ENCODE results near the gene TTC34.
"Not testable (repeated sequence)": the region's sequence is repeated elsewhere in the genome, so short reads cannot be mapped to it uniquely, and the experiment has no call there.

The TTC34 gene

DNA sequence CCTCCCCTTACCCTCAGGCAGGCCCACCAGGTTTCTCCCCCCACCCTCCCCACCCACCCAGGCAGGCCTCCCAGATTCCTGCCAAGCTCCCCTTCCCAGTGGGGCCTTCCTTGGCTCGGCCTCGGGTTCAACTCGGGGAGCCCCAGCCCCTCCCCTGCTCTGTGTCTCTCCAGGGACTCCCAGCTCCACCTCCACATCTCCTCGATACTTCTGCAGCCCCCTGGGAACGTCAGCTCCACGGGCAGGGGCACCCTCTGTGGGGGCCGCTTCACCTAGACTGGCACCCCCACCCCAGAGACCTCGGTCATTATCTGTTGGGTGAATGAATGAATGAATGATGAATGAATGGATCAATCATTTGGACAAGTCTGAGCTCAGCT lies 169.5 kb downstream of the TTC34 start:
- no peaks in the 10 kb centered on the region for H3K36me3 ChIP-seq (ENCODE audit: control insufficient read depth, insufficient read depth, low read length, severe bottlenecking)
- no peaks in the 10 kb centered on the region for H3K4me1 ChIP-seq (ENCODE audit: control insufficient read depth, insufficient read depth, low read length)
- no peak overlapping the region for H3K4me3 ChIP-seq (ENCODE audit: low read length)
- no peak for DNase-seq (ENCODE audit: low read depth)
- no peak overlapping the region for H3K9ac ChIP-seq (ENCODE audit: low read length)
- H3K9me3 ChIP-seq (ENCODE audit: control insufficient read depth, low read length), result peaks cover 5% of the 10 kb centered on the region
- H3K27me3 ChIP-seq (replicated peaks; ENCODE audit: control insufficient read depth, insufficient read depth, low read length), result peaks cover 31% of the 10 kb centered on the region

- no peak for DNase-seq (ENCODE audit: low read depth)
- no peaks in the 10 kb centered on the region for H3K36me3 ChIP-seq (ENCODE audit: control insufficient read depth, insufficient read depth, low read length, severe bottlenecking)
- H3K27me3 ChIP-seq (replicated peaks; ENCODE audit: control insufficient read depth, insufficient read depth, low read length), result peaks cover 34% of the 10 kb centered on the region
- no peaks in the 10 kb centered on the region for H3K9me3 ChIP-seq (ENCODE audit: control insufficient read depth, low read length)
- no peaks in the 10 kb centered on the region for H3K4me1 ChIP-seq (ENCODE audit: control insufficient read depth, insufficient read depth, low read length)
- no peak overlapping the region for H3K9ac ChIP-seq (ENCODE audit: low read length)
- H3K4me3 ChIP-seq (ENCODE audit: low read length), result no peak overlapping the region
These were observed 170.1 kb downstream of the TTC34 start for GRCh38 chr1:2631136-2632050.

DNA sequence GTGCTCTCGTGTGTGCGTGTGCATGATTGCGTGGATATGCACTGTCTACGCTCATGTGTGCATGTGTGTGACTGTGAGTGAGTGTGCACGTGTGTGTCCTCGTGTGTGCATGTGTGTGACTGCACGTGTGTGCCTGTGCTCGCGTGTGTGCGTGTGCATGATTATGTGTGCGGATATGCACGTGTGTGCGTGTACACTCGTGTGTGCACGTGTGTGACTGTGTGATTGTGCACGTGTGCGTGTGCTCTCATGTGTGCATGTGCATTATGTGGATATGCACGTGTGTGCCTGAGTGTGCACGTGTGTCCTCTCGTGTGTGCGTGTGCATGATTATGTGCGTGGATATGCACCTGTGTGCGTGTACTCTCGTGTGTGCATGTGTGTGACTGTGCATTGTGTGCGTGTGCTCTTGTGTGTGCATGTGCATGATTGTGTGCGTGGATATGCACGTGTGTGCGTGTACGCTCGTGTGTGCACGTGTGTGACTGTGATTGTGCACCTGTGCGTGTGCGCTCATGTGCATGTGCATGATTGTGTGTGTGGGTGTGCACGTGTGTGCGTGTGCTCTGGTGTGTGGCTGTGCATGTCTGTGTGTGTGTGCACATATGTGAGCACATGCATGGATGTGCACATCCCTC lies 170.9 kb downstream of the TTC34 start:
- DNase-seq (ENCODE audit: low read depth), result no peak
- Histone ChIP-seq H3K27me3 (replicated peaks; ENCODE audit: control insufficient read depth, insufficient read depth, low read length) (peaks cover 34% of the 10 kb centered on the region), H3K9ac (ENCODE audit: low read length) (no peak overlapping the region), H3K4me3 (ENCODE audit: low read length) (no peak overlapping the region), H3K36me3 (ENCODE audit: control insufficient read depth, insufficient read depth, low read length, severe bottlenecking) (no peaks in the 10 kb centered on the region), H3K4me1 (ENCODE audit: control insufficient read depth, insufficient read depth, low read length) (no peaks in the 10 kb centered on the region), H3K9me3 (ENCODE audit: control insufficient read depth, low read length) (no peaks in the 10 kb centered on the region)

DNA sequence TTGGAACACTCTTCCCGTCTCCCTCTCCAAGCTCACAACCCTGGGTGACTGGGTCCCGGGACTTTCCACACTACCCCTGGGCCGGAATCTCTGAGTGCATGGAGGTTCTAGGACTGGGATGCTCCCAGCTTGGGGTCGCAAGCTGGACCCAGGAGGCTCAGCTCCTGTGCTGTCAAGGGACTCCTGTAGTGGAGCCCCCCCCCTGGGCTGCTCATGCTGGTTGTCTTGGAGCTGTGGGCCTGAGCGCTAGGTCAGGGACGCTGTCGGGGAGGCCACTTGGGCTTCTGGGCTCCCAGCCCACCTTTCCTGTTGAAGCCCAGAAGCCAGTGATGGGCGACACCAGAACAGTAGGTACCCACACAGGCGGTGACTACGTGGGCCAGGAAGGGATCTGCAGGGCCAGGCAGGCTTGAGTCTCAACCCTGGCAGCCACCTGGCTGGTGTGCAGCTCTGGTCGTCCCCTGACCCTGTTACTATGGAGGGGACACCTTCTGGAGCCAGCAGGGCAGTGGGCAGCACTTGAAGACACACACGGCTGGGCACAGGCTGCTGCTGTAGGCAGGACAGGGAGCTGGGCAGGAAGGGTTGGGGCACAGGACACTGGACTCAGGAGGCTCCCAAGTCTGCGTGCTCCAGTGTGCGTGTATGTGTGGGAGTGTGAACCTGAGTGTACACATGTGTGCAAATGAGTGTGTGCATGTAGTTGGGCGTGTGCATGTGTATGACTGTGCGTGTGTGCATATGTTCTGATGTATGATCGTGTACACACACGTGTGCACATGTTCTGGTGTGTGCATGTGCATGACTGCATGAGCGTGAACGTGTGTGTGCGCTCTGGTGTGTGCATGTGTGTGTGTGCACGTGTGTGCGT lies 171.6 kb downstream of the TTC34 start:
- no peak overlapping the region for H3K4me3 ChIP-seq (ENCODE audit: low read length)
- no peaks in the 10 kb centered on the region for H3K9me3 ChIP-seq (ENCODE audit: control insufficient read depth, low read length)
- peaks cover 40% of the 10 kb centered on the region for H3K27me3 ChIP-seq (replicated peaks; ENCODE audit: control insufficient read depth, insufficient read depth, low read length)
- H3K36me3 ChIP-seq (ENCODE audit: control insufficient read depth, insufficient read depth, low read length, severe bottlenecking), result no peaks in the 10 kb centered on the region
- H3K9ac ChIP-seq (ENCODE audit: low read length), result no peak overlapping the region
- no peak for DNase-seq (ENCODE audit: low read depth)
- no peaks in the 10 kb centered on the region for H3K4me1 ChIP-seq (ENCODE audit: control insufficient read depth, insufficient read depth, low read length)

DNA sequence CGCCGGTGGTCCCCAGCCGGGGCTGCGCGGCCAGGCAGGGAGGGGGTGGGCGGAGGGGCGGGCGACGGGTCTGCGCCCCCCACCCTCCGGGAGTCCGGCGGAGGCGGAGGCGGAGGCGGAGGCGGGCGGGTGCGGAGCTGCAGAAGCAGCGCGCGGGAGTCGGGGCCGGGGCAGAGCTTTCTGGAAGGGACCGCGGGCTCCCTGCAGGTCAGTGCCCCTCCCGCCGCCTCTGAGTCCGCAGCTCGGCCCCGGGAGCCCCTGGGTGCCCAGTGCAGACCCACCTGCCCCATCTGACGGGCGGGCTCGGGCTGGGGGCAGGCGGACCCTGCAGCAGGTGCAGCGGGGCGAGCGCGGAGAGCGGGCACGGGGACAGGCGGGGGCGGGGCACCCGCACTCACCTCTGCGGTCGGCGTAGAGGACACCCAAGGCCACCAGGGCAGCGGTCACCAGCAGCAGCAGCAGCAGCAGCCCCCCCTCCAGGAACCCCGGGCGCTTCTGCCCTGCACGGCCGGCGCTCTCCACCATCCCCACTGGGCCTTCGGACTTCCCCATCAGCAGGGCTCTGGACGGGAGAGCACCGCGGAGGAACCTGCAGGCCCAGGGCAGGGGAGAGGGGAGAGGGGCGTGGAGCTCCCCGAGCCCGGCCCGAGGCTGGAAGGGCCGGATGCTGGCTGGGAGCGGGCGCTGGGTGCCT lies 172.4 kb downstream of the TTC34 start:
- no peaks in the 10 kb centered on the region for H3K9me3 ChIP-seq (ENCODE audit: control insufficient read depth, low read length)
- H3K36me3 ChIP-seq (ENCODE audit: control insufficient read depth, insufficient read depth, low read length, severe bottlenecking), result no peaks in the 10 kb centered on the region
- H3K4me1 ChIP-seq (ENCODE audit: control insufficient read depth, insufficient read depth, low read length), result no peaks in the 10 kb centered on the region
- no peak overlapping the region for H3K4me3 ChIP-seq (ENCODE audit: low read length)
- H3K9ac ChIP-seq (ENCODE audit: low read length), result no peak overlapping the region
- peaks cover 42% of the 10 kb centered on the region for H3K27me3 ChIP-seq (replicated peaks; ENCODE audit: control insufficient read depth, insufficient read depth, low read length)
- no peak for DNase-seq (ENCODE audit: low read depth)

DNA sequence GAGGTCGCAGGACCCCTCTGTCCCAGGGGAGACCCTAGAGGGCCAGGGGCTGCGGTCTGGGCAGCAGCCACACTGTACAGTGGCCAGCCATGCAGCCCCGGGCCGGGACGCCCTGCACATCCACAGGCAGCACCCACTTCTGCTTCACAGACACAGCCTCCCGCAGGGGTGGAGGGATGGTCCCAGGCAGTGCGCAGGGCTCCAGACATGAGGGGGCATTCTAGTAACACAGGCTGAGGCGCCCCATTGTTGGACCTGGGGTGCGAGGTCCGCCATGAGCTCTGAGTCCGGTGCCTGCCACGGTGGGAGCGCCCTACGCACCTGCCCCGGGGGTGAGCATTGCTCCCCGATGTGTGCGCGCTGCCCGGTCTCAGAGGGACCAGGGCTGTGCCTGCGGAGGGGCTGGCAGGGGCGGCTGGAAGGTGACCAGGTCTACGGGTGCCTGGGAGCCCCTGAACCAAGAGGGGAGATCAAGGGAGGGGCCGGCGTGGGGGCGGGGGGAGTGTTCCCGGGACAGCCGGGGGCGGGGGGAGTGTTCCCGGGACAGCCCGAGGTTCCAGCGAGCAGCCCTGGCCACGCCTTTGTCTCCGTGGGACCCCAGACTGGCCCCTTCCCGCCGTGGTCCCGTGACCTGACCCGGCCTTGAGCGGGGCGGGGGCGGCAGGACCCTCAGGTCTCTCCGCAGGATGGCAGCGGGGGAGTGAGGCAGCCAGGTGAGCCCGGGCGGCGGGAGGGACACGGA lies 173.1 kb downstream of the TTC34 start:
- peaks cover 47% of the 10 kb centered on the region for H3K27me3 ChIP-seq (replicated peaks; ENCODE audit: control insufficient read depth, insufficient read depth, low read length)
- no peak overlapping the region for H3K4me3 ChIP-seq (ENCODE audit: low read length)
- no peak overlapping the region for H3K9ac ChIP-seq (ENCODE audit: low read length)
- H3K9me3 ChIP-seq (ENCODE audit: control insufficient read depth, low read length), result no peaks in the 10 kb centered on the region
- H3K4me1 ChIP-seq (ENCODE audit: control insufficient read depth, insufficient read depth, low read length), result no peaks in the 10 kb centered on the region
- no peak for DNase-seq (ENCODE audit: low read depth)
- H3K36me3 ChIP-seq (ENCODE audit: control insufficient read depth, insufficient read depth, low read length, severe bottlenecking), result no peaks in the 10 kb centered on the region

DNA sequence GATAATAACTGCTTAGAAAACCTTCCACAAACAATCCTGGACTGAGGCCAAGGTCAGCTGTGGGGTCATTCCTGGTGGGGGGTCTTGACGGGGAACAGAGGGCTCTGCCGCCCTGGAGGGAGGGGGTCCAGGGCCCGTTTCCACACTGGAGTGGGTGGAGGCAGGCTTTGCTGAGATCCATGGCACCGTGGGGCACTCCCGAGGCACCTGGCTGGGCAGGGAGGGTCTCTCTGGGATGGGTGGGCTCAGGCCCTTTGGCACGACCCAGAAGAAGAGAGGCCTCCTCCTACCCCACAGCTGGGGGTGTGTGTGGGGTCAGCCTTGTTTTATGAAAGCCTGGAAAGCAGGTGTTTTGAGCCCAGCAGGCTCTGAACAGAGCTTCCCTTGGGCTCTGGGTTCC lies 173.7 kb downstream of the TTC34 start:
- Histone ChIP-seq H3K4me3 (ENCODE audit: low read length) (no peak overlapping the region), H3K4me1 (ENCODE audit: control insufficient read depth, insufficient read depth, low read length) (no peaks in the 10 kb centered on the region), H3K36me3 (ENCODE audit: control insufficient read depth, insufficient read depth, low read length, severe bottlenecking) (no peaks in the 10 kb centered on the region), H3K27me3 (replicated peaks; ENCODE audit: control insufficient read depth, insufficient read depth, low read length) (peaks cover 44% of the 10 kb centered on the region), H3K9me3 (ENCODE audit: control insufficient read depth, low read length) (no peaks in the 10 kb centered on the region), H3K9ac (ENCODE audit: low read length) (no peak overlapping the region)
- no peak for DNase-seq (ENCODE audit: low read depth)

DNA sequence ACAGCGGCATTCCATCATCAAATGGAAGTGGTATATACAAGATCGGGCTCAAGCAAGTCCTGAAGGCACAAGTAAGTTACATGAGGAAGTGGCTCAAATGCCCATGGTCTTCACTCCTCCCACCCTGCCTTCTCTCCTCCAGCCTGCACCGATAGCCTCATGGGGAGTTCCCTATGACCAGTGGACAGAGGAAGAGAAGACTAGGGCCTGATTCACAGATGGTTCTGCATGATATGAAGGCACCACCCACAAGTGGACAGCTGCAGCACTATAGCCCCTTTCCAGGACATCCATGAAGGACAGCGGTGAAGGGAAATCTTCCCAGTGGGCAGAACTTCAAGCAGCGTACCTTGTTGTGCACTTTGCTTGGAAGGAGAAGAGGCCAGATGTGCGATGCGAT lies 175.7 kb downstream of the TTC34 start:
- H3K36me3 ChIP-seq (ENCODE audit: control insufficient read depth, insufficient read depth, low read length, severe bottlenecking); DNase-seq (ENCODE audit: low read depth); H3K4me1 ChIP-seq (ENCODE audit: control insufficient read depth, insufficient read depth, low read length); H3K9ac ChIP-seq (ENCODE audit: low read length); H3K4me3 ChIP-seq (ENCODE audit: low read length): not testable (repeated sequence)
- peaks cover 43% of the 10 kb centered on the region for H3K27me3 ChIP-seq (replicated peaks; ENCODE audit: control insufficient read depth, insufficient read depth, low read length)
- peaks cover 11% of the 10 kb centered on the region for H3K9me3 ChIP-seq (ENCODE audit: control insufficient read depth, low read length)

- H3K27me3 ChIP-seq (replicated peaks; ENCODE audit: control insufficient read depth, insufficient read depth, low read length), result peaks cover 43% of the 10 kb centered on the region
- H3K36me3 ChIP-seq (ENCODE audit: control insufficient read depth, insufficient read depth, low read length, severe bottlenecking), result no peaks in the 10 kb centered on the region
- H3K4me1 ChIP-seq (ENCODE audit: control insufficient read depth, insufficient read depth, low read length), result no peaks in the 10 kb centered on the region
- no peak overlapping the region for H3K4me3 ChIP-seq (ENCODE audit: low read length)
- no peak overlapping the region for H3K9ac ChIP-seq (ENCODE audit: low read length)
- peaks cover 14% of the 10 kb centered on the region for H3K9me3 ChIP-seq (ENCODE audit: control insufficient read depth, low read length)
- DNase-seq (ENCODE audit: low read depth), result no peak
These were observed 176.2 kb downstream of the TTC34 start for GRCh38 chr1:2625311-2625710.

DNA sequence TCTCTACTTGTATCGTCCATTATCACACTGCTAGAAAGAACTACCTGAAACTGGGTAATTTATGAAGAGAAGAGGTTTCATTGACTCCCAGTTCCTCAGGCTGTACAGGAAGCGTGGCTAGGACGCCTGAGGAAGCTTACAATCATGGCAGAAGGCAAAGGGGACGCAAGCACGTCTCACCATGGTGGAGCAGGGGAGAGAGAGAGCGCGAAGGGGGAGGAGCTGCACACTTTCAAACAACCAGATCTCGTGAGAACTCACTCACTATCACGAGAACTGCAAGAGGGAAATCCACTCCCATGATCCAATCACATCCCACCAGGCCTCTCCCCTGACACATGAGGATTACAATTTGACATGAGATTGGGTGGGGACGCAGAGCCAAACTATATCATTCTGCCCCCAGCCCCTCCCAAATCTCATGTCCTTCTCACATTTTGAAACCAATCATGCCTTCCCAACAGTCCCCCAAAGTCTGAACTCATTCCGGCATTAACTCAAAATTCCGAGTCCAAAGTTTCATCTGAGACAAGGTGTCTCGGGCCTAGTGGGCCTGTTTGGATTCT lies 176.7 kb downstream of the TTC34 start:
- H3K27me3 ChIP-seq (replicated peaks; ENCODE audit: control insufficient read depth, insufficient read depth, low read length), result peaks cover 45% of the 10 kb centered on the region
- no peak overlapping the region for H3K9ac ChIP-seq (ENCODE audit: low read length)
- H3K4me1 ChIP-seq (ENCODE audit: control insufficient read depth, insufficient read depth, low read length), result no peaks in the 10 kb centered on the region
- H3K9me3 ChIP-seq (ENCODE audit: control insufficient read depth, low read length), result peaks cover 19% of the 10 kb centered on the region
- no peaks in the 10 kb centered on the region for H3K36me3 ChIP-seq (ENCODE audit: control insufficient read depth, insufficient read depth, low read length, severe bottlenecking)
- no peak for DNase-seq (ENCODE audit: low read depth)
- H3K4me3 ChIP-seq (ENCODE audit: low read length), result no peak overlapping the region
